Ramos (cell line): ENCODE results near the gene CHKA.

Experiments used
- in situ Hi-C: fragments of 300-500 bp; cut with MboI; formaldehyde crosslinking; loops from one replicate; pipeline ENCODE4 v1.14.3; 2022; ENCODE audit warnings: low sequenced_read_pairs; ENCODE audit not compliant: unreplicated experiment

Gene CHKA

GRCh38 chr11:68143310-68143689, 22.1 kb upstream of the CHKA start:
- in situ Hi-C loops: no loop called here

GRCh38 chr11:68142441-68143309, 21.5 kb upstream of the CHKA start:
- in situ Hi-C loops: no loop called here

GRCh38 chr11:68142028-68142412, 20.8 kb upstream of the CHKA start:
- in situ Hi-C loops: no loop called here

- in situ Hi-C loops: no loop called here
Observed at GRCh38 chr11:68141246-68142027, 20.2 kb upstream of the CHKA start.

GRCh38 chr11:68140496-68141245, 19.5 kb upstream of the CHKA start:
- in situ Hi-C loops: no loop called here

GRCh38 chr11:68138237-68138636, 17.0 kb upstream of the CHKA start:
- in situ Hi-C loops: no loop called here

- in situ Hi-C loops: no loop called here
Observed at GRCh38 chr11:68137833-68138232, 16.6 kb upstream of the CHKA start.

- in situ Hi-C loops: no loop called here
Observed at GRCh38 chr11:68136866-68137265, 15.7 kb upstream of the CHKA start.

GRCh38 chr11:68135161-68135560, 14.0 kb upstream of the CHKA start:
- in situ Hi-C loops: no loop called here

GRCh38 chr11:68133761-68134160, 12.6 kb upstream of the CHKA start:
- in situ Hi-C loops: no loop called here

- in situ Hi-C loops: no loop called here
Observed at GRCh38 chr11:68130121-68130520, 8.9 kb upstream of the CHKA start.

GRCh38 chr11:68128682-68129327, 7.6 kb upstream of the CHKA start:
- in situ Hi-C loops: no loop called here

- in situ Hi-C loops: no loop called here
Observed at GRCh38 chr11:68127714-68128681, 6.8 kb upstream of the CHKA start.

GRCh38 chr11:68125164-68125563, 4.0 kb upstream of the CHKA start:
- in situ Hi-C loops: no loop called here

- in situ Hi-C loops: no loop called here
Observed at GRCh38 chr11:68122936-68123539, 1.9 kb upstream of the CHKA start.

GRCh38 chr11:68120273-68121066, 718 bp downstream of the CHKA start:
- in situ Hi-C loops: no loop called here

- in situ Hi-C loops: no loop called here
Observed at GRCh38 chr11:68118706-68119448, 2.3 kb downstream of the CHKA start.
